HEK293T (cell line): Measurements from ENCODE around the gene ADGRL3.

Source experiments
- ARNT ChIP-seq: fragments of 450-650 bp; IDR thresholded peaks from 2 replicates; pipeline ENCODE4 v1.6.1; 2017; ENCODE audit warnings: mild to moderate bottlenecking
- FOXA1 ChIP-seq: fragments of 450-650 bp; IDR thresholded peaks from 2 replicates; pipeline ENCODE4 v1.6.1; 2016; ENCODE audit warnings: mild to moderate bottlenecking
- TARDBP ChIP-seq: fragments of 450-650 bp; IDR thresholded peaks from 2 replicates; pipeline ENCODE4 v1.6.1; 2016

DNA sequence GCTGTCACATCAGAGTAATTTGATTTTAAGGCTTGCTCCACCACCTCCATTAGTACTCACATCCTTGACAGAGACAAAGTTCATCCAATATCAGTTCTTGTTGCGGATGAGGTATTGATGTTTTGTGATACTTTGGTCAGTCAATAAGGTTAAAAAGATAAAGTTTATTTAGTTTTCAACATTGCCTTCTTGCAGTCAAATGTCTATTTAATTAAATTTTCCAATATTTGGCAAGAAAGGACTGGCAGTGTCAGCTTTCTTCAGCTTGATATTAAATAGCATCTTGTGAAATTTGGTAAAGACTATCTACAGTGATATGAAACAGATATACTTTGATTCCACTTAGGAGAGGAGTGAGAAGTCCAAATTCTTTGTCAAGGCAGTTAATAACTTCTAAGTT, 493.4 kb downstream of the ADGRL3 start:
- TF ChIP-seq ARNT (no peak), TARDBP (no peak), FOXA1 (no peak)
